Neural cell (in vitro differentiated cells): Measurements from ENCODE around the gene MPP1.

Experiments
- MXI1 ChIP-seq: fragments of 450-650 bp; conservative IDR thresholded peaks from 2 replicates; pipeline ENCODE4 v1.6.1; 2014; ENCODE audit warnings: antibody characterized with exemption, mild to moderate bottlenecking; ENCODE audit not compliant: poor library complexity, severe bottlenecking
- POLR2AphosphoS5 ChIP-seq: IDR thresholded peaks from 2 replicates; pipeline ENCODE4 v1.6.1; 2012
- TF ChIP-seq, protein P1 (sequence below): fragments of 450-650 bp; IDR thresholded peaks from 2 replicates; pipeline ENCODE4 v1.5.1; 2014; ENCODE audit warnings: antibody characterized with exemption, mild to moderate bottlenecking, moderate library complexity; ENCODE audit not compliant: poor library complexity, severe bottlenecking

GRCh38 chrX:154791467-154791866 is 13.8 kb downstream of the MPP1 start:
- TF ChIP-seq POLR2AphosphoS5, result no peak
- TF ChIP-seq, protein P1, sequence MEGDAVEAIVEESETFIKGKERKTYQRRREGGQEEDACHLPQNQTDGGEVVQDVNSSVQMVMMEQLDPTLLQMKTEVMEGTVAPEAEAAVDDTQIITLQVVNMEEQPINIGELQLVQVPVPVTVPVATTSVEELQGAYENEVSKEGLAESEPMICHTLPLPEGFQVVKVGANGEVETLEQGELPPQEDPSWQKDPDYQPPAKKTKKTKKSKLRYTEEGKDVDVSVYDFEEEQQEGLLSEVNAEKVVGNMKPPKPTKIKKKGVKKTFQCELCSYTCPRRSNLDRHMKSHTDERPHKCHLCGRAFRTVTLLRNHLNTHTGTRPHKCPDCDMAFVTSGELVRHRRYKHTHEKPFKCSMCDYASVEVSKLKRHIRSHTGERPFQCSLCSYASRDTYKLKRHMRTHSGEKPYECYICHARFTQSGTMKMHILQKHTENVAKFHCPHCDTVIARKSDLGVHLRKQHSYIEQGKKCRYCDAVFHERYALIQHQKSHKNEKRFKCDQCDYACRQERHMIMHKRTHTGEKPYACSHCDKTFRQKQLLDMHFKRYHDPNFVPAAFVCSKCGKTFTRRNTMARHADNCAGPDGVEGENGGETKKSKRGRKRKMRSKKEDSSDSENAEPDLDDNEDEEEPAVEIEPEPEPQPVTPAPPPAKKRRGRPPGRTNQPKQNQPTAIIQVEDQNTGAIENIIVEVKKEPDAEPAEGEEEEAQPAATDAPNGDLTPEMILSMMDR, result no peak
- TF ChIP-seq MXI1, result no peak
